Measurements from ENCODE around the gene IFITM1. TPM values are rescaled to one million over a fixed set of nuclear protein-coding genes. Genes with fewer than 3 reads are reported as not detected.
A peak's percentile ranks its signal among the peaks of the same experiment; 100 is the strongest.
"Not testable (repeated sequence)": the region's sequence is repeated elsewhere in the genome, so short reads cannot be mapped to it uniquely, and the experiment has no call there.

The IFITM1 gene
- total RNA-seq, 2 experiments from 2014 or later, result 296 to 304 TPM

GRCh38 chr11:316031-316701 is 2.3 kb downstream of the IFITM1 start:
- intact Hi-C loops (cut with micrococcal nuclease), result loop anchor here (10.0 kb wide), 1 partner anchor 51 kb away; no protein-coding TSS in a partner anchor
- CTCF ChIA-PET, result interaction anchor here (1.0 to 3.2 kb wide), 11 partner anchors 9 to 79 kb away, joined by 3 to 26 read pairs (median 4); no protein-coding TSS in a partner anchor
- peak; percentile 54 for DNase-seq
- Mint-ChIP-seq H3K4me1 (ENCODE audit: low read depth) (peaks cover 36% of the 10 kb centered on the region), H3K27me3 (no peaks in the 10 kb centered on the region), H3K27ac (peak overlapping the region; percentile 90), H3K36me3 (ENCODE audit: low read depth) (peaks cover 46% of the 10 kb centered on the region), H3K4me3 (peak overlapping the region; percentile 83), H3K9me3 (no peaks in the 10 kb centered on the region)
- POLR2A ChIA-PET, result interaction anchor here (0.8 to 4.5 kb wide), 18 partner anchors 10 to 109 kb away, joined by 3 to 47 read pairs (median 6); partner anchors contain the start of genes BET1L, IFITM2, NLRP6 and PGGHG
- TF ChIP-seq, protein P1, sequence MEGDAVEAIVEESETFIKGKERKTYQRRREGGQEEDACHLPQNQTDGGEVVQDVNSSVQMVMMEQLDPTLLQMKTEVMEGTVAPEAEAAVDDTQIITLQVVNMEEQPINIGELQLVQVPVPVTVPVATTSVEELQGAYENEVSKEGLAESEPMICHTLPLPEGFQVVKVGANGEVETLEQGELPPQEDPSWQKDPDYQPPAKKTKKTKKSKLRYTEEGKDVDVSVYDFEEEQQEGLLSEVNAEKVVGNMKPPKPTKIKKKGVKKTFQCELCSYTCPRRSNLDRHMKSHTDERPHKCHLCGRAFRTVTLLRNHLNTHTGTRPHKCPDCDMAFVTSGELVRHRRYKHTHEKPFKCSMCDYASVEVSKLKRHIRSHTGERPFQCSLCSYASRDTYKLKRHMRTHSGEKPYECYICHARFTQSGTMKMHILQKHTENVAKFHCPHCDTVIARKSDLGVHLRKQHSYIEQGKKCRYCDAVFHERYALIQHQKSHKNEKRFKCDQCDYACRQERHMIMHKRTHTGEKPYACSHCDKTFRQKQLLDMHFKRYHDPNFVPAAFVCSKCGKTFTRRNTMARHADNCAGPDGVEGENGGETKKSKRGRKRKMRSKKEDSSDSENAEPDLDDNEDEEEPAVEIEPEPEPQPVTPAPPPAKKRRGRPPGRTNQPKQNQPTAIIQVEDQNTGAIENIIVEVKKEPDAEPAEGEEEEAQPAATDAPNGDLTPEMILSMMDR (IDR thresholded peaks at IDR 0.05), result no peak
- no peak for ATAC-seq

GRCh38 chr11:316891-317301 is 3.1 kb downstream of the IFITM1 start:
- peaks cover 33% of the 10 kb centered on the region for H3K4me1 Mint-ChIP-seq (ENCODE audit: low read depth)
- no peak for ATAC-seq
- H3K27me3 Mint-ChIP-seq, result no peaks in the 10 kb centered on the region
- no peaks in the 10 kb centered on the region for H3K9me3 Mint-ChIP-seq
- intact Hi-C loops (cut with micrococcal nuclease), result loop anchor here (10.0 kb wide), 1 partner anchor 52 kb away; no protein-coding TSS in a partner anchor
- H3K4me3 Mint-ChIP-seq, result peak overlapping the region; percentile 83
- H3K36me3 Mint-ChIP-seq (ENCODE audit: low read depth), result peaks cover 46% of the 10 kb centered on the region
- peak; percentile 39 for DNase-seq
- H3K27ac Mint-ChIP-seq, result peak overlapping the region; percentile 90
- ChIA-PET POLR2A (interaction anchor here (0.6 to 4.5 kb wide), 20 partner anchors 8 to 259 kb away, joined by 3 to 47 read pairs (median 6); partner anchors contain the start of genes BET1L, IFITM2, NLRP6 and PGGHG), CTCF (interaction anchor here (0.8 to 3.2 kb wide), 19 partner anchors 9 to 202 kb away, joined by 3 to 26 read pairs (median 3); partner anchors contain the start of gene IFITM2)
- TF ChIP-seq, protein P1 (IDR thresholded peaks at IDR 0.05), result no peak

GRCh38 chr11:317668-318404 is 4.0 kb downstream of the IFITM1 start:
- peak; percentile 11 for ATAC-seq
- intact Hi-C loops (cut with micrococcal nuclease), result loop anchor here (10.0 kb wide), 1 partner anchor 53 kb away; no protein-coding TSS in a partner anchor
- Mint-ChIP-seq H3K4me1 (ENCODE audit: low read depth) (peaks cover 27% of the 10 kb centered on the region), H3K27ac (peak overlapping the region; percentile 90), H3K36me3 (ENCODE audit: low read depth) (peaks cover 46% of the 10 kb centered on the region), H3K4me3 (peak overlapping the region; percentile 83)
- CTCF ChIA-PET, result interaction anchor here (0.8 to 3.2 kb wide), 13 partner anchors 9 to 201 kb away, joined by 3 to 26 read pairs (median 4); partner anchors contain the start of gene IFITM2
- POLR2A ChIA-PET, result interaction anchor here (0.6 to 4.5 kb wide), 15 partner anchors 8 to 258 kb away, joined by 3 to 47 read pairs (median 7); partner anchors contain the start of genes IFITM2, PGGHG and PHRF1
- H3K27me3 Mint-ChIP-seq, DNase-seq, H3K9me3 Mint-ChIP-seq: not testable (repeated sequence)

DNA sequence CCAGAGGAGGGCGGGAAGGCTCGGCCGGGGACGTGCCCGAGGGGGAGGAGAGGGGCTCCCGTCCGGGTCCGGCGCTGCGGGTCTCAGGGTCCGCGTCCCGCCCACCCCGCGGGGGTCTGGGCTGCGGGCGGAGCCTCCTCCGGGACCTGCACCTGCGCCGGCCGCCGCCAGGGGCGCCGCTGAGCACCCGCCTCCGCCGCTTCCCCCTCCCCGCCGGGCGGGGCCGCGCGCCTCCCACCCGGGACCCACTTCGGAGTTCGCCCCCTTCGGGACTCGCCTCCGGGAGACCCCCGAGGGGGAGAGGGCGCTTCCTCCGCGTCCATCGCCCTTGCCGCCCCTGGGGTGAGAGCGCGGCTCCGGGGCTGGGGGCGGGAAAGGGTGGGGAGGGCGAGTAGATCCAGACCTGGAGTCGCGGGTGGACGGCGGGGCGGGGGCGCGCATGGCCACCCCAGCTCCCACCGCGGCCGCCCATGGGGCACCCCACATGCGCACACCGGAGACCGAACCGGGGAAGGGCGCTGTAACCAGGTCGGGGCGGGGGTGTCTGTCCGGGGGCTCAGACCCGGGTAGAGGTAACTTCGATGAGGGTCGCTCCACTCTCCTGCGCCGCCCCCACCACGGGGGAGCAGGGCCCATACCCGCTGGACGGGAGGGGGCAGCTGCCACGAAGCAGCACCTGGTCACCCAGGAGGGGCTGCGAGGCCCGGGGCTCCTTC is 4.7 kb downstream of the IFITM1 start:
- intact Hi-C loops (cut with micrococcal nuclease), result loop anchor here (10.0 kb wide), 1 partner anchor 54 kb away; no protein-coding TSS in a partner anchor
- H3K36me3 Mint-ChIP-seq (ENCODE audit: low read depth), result peaks cover 46% of the 10 kb centered on the region
- not testable (repeated sequence) for H3K27ac Mint-ChIP-seq

GRCh38 chr11:319121-319887 is 5.5 kb downstream of the IFITM1 start:
- H3K27me3 Mint-ChIP-seq, H3K9me3 Mint-ChIP-seq: not testable (repeated sequence)
- DNase-seq (peak; percentile 52), ATAC-seq (peak; percentile 11)
- intact Hi-C loops (cut with micrococcal nuclease), result loop anchor here (10.0 kb wide), 1 partner anchor 55 kb away; no protein-coding TSS in a partner anchor
- peak overlapping the region; percentile 90 for H3K4me3 Mint-ChIP-seq
- H3K36me3 Mint-ChIP-seq (ENCODE audit: low read depth), result peaks cover 41% of the 10 kb centered on the region
- ChIA-PET CTCF (interaction anchor here (0.9 kb wide), 1 partner anchor 42 kb away, joined by 3 read pairs; no protein-coding TSS in a partner anchor), POLR2A (interaction anchor here (1.0 to 2.3 kb wide), 4 partner anchors 10 to 36 kb away, joined by 3 to 12 read pairs (median 6); partner anchors contain the start of gene IFITM5)
- H3K4me1 Mint-ChIP-seq (ENCODE audit: low read depth), result peaks cover 30% of the 10 kb centered on the region
- H3K27ac Mint-ChIP-seq, result peak overlapping the region; percentile 96

More for the DNA sequence above, 4.7 kb downstream of the IFITM1 start:
- not testable (repeated sequence) for H3K9me3 Mint-ChIP-seq, H3K27me3 Mint-ChIP-seq, DNase-seq
- ChIA-PET CTCF (interaction anchor here (1.4 to 1.8 kb wide), 3 partner anchors 13 to 35 kb away, joined by 4 to 9 read pairs (median 4); no protein-coding TSS in a partner anchor), POLR2A (interaction anchor here (1.1 to 4.5 kb wide), 10 partner anchors 7 to 68 kb away, joined by 3 to 47 read pairs (median 12); partner anchors contain the start of genes IFITM2 and PGGHG)
- Mint-ChIP-seq H3K4me1 (ENCODE audit: low read depth) (peaks cover 25% of the 10 kb centered on the region), H3K4me3 (peak overlapping the region; percentile 90)
- peak; percentile 28 for ATAC-seq

DNA sequence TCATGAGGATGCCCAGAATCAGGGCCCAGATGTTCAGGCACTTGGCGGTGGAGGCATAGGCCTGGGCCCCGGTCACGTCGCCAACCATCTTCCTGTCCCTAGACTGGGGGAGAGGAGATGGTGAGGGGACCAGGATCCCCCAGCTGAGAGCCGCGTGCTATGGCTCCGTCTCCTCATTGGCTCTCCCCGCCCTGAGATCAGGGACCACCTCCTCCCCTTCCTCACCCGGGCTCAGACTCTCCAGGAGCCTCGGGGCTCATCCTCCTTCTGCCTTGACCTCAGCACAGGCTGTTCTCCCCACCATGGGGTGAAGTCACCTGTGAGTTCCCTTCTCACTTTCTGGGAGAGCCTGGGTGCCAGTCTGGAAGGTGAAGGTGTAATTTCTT is 6.0 kb downstream of the IFITM1 start:
- intact Hi-C loops (cut with micrococcal nuclease), result loop anchor here (10.0 kb wide), 1 partner anchor 55 kb away; no protein-coding TSS in a partner anchor

More for the DNA sequence above, 6.0 kb downstream of the IFITM1 start:
- peak overlapping the region; percentile 90 for H3K4me3 Mint-ChIP-seq
- peaks cover 35% of the 10 kb centered on the region for H3K36me3 Mint-ChIP-seq (ENCODE audit: low read depth)
- DNase-seq (peak; percentile 58), ATAC-seq (peak; percentile 41)
- peaks cover 36% of the 10 kb centered on the region for H3K4me1 Mint-ChIP-seq (ENCODE audit: low read depth)
- not testable (repeated sequence) for H3K27me3 Mint-ChIP-seq, H3K9me3 Mint-ChIP-seq
- ChIA-PET CTCF (interaction anchor here (0.9 kb wide), 1 partner anchor 41 kb away, joined by 3 read pairs; no protein-coding TSS in a partner anchor), POLR2A (interaction anchor here (1.0 to 2.3 kb wide), 3 partner anchors 10 to 35 kb away, joined by 4 to 12 read pairs (median 8); partner anchors contain the start of gene IFITM5)
- H3K27ac Mint-ChIP-seq, result peak overlapping the region; percentile 96
